NB4 (cell line): ENCODE data around the gene ANKLE2.

ENCODE experiments used
- DNase-seq: peaks from one replicate; pipeline ENCODE4 v3.0.0; 2010; ENCODE audit warnings: low read depth
- H3K4me3 ChIP-seq: one replicate; pipeline ENCODE4 v1.5.1; 2011; ENCODE audit warnings: mild to moderate bottlenecking, low read depth, low read length, moderate library complexity
- CTCF ChIP-seq: IDR thresholded peaks from one replicate; pipeline ENCODE4 v1.5.1; 2012; ENCODE audit warnings: low read depth, low read length
- MYC ChIP-seq: IDR thresholded peaks from 2 replicates; pipeline ENCODE4 v1.6.1; 2011; ENCODE audit warnings: low read depth, low read length
- POLR2A ChIP-seq: IDR thresholded peaks from 2 replicates; pipeline ENCODE4 v1.6.1; 2011; ENCODE audit warnings: mild to moderate bottlenecking; ENCODE audit not compliant: insufficient read length; ENCODE audit errors: extremely low read depth
- TF ChIP-seq, protein P1 (sequence below): IDR thresholded peaks from 2 replicates; pipeline ENCODE4 v1.6.1; 2011; ENCODE audit warnings: low read depth, low read length

Gene ANKLE2

DNA sequence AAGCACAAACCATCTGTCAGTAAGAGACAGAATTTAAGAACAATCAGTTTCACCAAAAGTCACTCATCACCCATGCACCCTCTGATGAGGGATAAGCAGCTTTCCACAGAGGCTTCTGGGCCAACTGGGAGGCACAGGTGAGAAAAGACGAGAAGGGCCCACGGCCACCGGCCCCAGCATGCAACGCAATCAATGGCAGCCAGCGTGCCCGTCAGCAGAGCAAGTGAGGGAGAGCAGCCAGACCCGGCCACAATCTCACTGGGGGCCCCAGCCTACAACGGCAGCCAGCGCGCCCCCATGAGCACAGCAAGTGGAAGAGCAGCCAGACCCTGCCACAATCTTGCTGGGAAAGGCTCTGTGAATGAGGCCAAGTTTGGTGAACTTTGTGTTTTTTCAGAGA is 13.3 kb downstream of the ANKLE2 start:
- no peak for TF ChIP-seq MYC
- TF ChIP-seq CTCF, result no peak
- no peak for TF ChIP-seq POLR2A
- TF ChIP-seq, protein P1, sequence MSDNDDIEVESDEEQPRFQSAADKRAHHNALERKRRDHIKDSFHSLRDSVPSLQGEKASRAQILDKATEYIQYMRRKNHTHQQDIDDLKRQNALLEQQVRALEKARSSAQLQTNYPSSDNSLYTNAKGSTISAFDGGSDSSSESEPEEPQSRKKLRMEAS, result no peak
- DNase-seq, result no peak
- H3K4me3 ChIP-seq, result no peak overlapping the region

DNA sequence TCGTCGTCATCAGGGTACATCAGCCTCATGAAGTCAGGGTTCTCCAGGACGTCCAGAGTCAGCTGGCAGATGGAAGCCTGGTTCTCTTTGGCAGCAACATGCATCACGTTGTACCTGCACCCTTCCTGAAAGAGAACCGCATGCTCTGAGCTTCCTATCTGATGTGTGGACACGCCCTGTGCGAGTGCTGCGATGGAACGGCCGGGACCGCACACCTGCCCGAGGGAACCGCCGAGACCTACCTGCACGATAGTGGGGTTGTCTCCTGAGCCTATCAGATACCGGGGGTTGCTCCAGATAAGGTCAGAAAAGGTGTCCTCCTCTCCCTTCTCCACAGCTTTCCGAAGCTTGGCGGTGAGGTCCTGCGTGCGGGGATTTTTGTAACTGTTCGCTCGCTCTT is 13.7 kb downstream of the ANKLE2 start:
- no peak for TF ChIP-seq CTCF
- TF ChIP-seq POLR2A, result no peak
- TF ChIP-seq MYC, result no peak
- TF ChIP-seq, protein P1, result no peak
- H3K4me3 ChIP-seq, result no peak overlapping the region
- DNase-seq, result no peak

GRCh38 chr12:132747395-132747794 is 14.2 kb downstream of the ANKLE2 start:
- TF ChIP-seq MYC (no peak), POLR2A (no peak), CTCF (no peak)
- TF ChIP-seq, protein P1, result no peak
- no peak for DNase-seq
- H3K4me3 ChIP-seq, result no peak overlapping the region

DNA sequence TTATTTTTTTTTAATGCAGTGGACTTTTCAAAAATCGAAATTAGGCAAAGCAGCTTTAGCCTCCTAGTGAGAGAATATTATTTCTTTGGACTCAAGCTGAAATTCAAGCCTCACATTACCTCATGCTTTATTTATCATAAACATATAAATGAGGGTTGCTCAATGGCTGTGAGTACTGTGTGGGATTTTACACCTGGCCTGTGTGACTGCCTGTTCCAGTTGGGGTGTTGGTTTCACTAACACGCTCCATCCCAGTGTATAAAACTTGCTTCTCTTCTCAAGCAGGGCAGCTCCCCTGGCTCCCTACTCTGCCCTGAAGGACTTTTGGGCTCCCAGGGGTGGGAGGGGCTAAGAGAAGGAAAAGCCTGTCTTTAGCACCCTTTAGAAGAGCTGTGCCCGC is 15.0 kb downstream of the ANKLE2 start:
- no peak overlapping the region for H3K4me3 ChIP-seq
- TF ChIP-seq CTCF (no peak), POLR2A (no peak), MYC (no peak)
- TF ChIP-seq, protein P1, result no peak
- DNase-seq, result no peak

GRCh38 chr12:132743831-132744230 is 17.8 kb downstream of the ANKLE2 start:
- TF ChIP-seq MYC (no peak), CTCF (no peak), POLR2A (no peak)
- TF ChIP-seq, protein P1, result no peak
- no peak overlapping the region for H3K4me3 ChIP-seq
- DNase-seq, result no peak

DNA sequence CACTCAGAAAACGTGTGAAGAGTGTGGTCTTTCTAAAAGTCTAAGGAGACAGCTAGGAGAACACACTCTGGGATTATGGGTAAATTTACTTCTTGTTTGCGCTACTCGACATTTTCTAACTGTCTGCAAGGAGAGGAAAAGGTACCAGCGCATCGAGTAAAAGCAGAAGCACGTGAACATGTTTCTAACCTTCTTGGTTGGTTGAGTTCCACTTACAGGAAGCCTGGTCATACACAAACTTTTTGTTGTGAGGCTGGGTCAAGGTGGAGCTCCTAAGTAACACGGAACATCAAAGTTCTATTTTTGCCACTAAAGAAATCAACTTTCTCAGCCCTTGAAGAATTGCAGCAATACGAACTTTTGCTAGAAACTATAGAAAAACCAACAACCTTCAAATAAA is 20.0 kb downstream of the ANKLE2 start:
- TF ChIP-seq POLR2A (no peak), MYC (no peak), CTCF (no peak)
- TF ChIP-seq, protein P1, result no peak
- DNase-seq, result no peak
- H3K4me3 ChIP-seq, result no peak overlapping the region
